Measurements from ENCODE around the gene ARAP2. TPM values are rescaled to one million over a fixed set of nuclear protein-coding genes. Genes with fewer than 3 reads are reported as not detected.

The ARAP2 gene
- total and polyA plus RNA-seq, 9 of the 15 experiments (the other 6 are each of a cell fraction or from before 2014, with no cell fraction given): 0.03 to 0.35 (median 0.11) TPM; not detected in 4

GRCh38 chr4:36024901-36025660, 219.2 kb downstream of the ARAP2 start:
- Histone ChIP-seq H3K9ac (ENCODE audit: insufficient read depth in 1 of 2, low read depth in 2 of 2, low read length in 2 of 2) (no peak overlapping the region), H3K36me3 (ENCODE audit: control insufficient read depth, insufficient read depth, low read length) (no peaks in the 10 kb centered on the region), H3K4me2 (ENCODE audit: insufficient read depth, low read length) (no peak overlapping the region), H3K4me3 (no peak overlapping the region), H3K9me3 (replicated peaks; ENCODE audit: control insufficient read depth, insufficient read depth, low read depth, low read length) (no peaks in the 10 kb centered on the region), H2AFZ (ENCODE audit: low read depth, low read length) (no peak overlapping the region), H3K27me3 (ENCODE audit: control insufficient read depth in 2 of 2, insufficient read depth in 2 of 2, low read length in 2 of 2) (no peaks in the 10 kb centered on the region), H3K9me1 (ENCODE audit: control insufficient read depth, insufficient read depth, low read length) (no peaks in the 10 kb centered on the region), H3K4me1 (replicated peaks in 1 of 2; ENCODE audit: control insufficient read depth in 2 of 2, insufficient read depth in 2 of 2, low read length in 2 of 2) (no peaks in the 10 kb centered on the region), H3K79me2 (ENCODE audit: control insufficient read depth, insufficient read depth, low read length) (no peaks in the 10 kb centered on the region), H4K20me1 (replicated peaks; ENCODE audit: control insufficient read depth, insufficient read depth, low read length) (no peaks in the 10 kb centered on the region), H3K27ac (ENCODE audit: extremely low read depth, low read depth, low read length) (no peak overlapping the region)
- intact Hi-C loops (cut with micrococcal nuclease): no loop called here
- in situ Hi-C loops (cut with MboI): no loop called here
- DNase-seq (ENCODE audit: extremely low read depth in 1 of 4, low spot score in 3 of 4): no peak
- CTCF ChIA-PET (ENCODE audit: low intra/inter-chr PET ratio): no interaction called here
- 0% methylated on average over 6 of the region's 6 CpGs for WGBS (ENCODE audit: insufficient coverage, low coverage, missing lambda C conversion rate)
- POLR2A ChIA-PET: no interaction called here
- FAIRE-seq: no peak
- TF ChIP-seq ZNF384 (IDR thresholded peaks at IDR 0.05; ENCODE audit: low read depth, low read length) (no peak), MAZ (CRISPR knock-in tag; conservative IDR thresholded peaks at IDR 0.05 in 1 of 2, IDR thresholded peaks at IDR 0.05 in 1 of 2) (no peak), SIN3B (IDR thresholded peaks at IDR 0.05; ENCODE audit: low read depth) (no peak), ZNF75A (CRISPR knock-in tag; IDR thresholded peaks at IDR 0.05) (no peak), ZNF561 (CRISPR knock-in tag; conservative IDR thresholded peaks at IDR 0.05) (no peak), PTTG1 (tag; IDR thresholded peaks at IDR 0.05; ENCODE audit: low read depth) (no peak), ZNF766 (CRISPR knock-in tag; conservative IDR thresholded peaks at IDR 0.05) (no peak), RBM39 (optimal IDR thresholded peaks at IDR 0.05; ENCODE audit: low read depth, low read length) (no peak), PHF20 (IDR thresholded peaks at IDR 0.05; ENCODE audit: partially characterized antibody) (no peak), CREM (IDR thresholded peaks at IDR 0.05; ENCODE audit: low read depth) (no peak)
- TF ChIP-seq, protein P1, sequence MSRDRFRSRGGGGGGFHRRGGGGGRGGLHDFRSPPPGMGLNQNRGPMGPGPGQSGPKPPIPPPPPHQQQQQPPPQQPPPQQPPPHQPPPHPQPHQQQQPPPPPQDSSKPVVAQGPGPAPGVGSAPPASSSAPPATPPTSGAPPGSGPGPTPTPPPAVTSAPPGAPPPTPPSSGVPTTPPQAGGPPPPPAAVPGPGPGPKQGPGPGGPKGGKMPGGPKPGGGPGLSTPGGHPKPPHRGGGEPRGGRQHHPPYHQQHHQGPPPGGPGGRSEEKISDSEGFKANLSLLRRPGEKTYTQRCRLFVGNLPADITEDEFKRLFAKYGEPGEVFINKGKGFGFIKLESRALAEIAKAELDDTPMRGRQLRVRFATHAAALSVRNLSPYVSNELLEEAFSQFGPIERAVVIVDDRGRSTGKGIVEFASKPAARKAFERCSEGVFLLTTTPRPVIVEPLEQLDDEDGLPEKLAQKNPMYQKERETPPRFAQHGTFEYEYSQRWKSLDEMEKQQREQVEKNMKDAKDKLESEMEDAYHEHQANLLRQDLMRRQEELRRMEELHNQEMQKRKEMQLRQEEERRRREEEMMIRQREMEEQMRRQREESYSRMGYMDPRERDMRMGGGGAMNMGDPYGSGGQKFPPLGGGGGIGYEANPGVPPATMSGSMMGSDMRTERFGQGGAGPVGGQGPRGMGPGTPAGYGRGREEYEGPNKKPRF (IDR thresholded peaks at IDR 0.05; ENCODE audit: low read depth, low read length): no peak
- TF ChIP-seq, protein P2, sequence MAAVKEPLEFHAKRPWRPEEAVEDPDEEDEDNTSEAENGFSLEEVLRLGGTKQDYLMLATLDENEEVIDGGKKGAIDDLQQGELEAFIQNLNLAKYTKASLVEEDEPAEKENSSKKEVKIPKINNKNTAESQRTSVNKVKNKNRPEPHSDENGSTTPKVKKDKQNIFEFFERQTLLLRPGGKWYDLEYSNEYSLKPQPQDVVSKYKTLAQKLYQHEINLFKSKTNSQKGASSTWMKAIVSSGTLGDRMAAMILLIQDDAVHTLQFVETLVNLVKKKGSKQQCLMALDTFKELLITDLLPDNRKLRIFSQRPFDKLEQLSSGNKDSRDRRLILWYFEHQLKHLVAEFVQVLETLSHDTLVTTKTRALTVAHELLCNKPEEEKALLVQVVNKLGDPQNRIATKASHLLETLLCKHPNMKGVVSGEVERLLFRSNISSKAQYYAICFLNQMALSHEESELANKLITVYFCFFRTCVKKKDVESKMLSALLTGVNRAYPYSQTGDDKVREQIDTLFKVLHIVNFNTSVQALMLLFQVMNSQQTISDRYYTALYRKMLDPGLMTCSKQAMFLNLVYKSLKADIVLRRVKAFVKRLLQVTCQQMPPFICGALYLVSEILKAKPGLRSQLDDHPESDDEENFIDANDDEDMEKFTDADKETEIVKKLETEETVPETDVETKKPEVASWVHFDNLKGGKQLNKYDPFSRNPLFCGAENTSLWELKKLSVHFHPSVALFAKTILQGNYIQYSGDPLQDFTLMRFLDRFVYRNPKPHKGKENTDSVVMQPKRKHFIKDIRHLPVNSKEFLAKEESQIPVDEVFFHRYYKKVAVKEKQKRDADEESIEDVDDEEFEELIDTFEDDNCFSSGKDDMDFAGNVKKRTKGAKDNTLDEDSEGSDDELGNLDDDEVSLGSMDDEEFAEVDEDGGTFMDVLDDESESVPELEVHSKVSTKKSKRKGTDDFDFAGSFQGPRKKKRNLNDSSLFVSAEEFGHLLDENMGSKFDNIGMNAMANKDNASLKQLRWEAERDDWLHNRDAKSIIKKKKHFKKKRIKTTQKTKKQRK (IDR thresholded peaks at IDR 0.05; ENCODE audit: borderline replicate concordance, low read depth, low read length): no peak
- TF ChIP-seq, protein P3, sequence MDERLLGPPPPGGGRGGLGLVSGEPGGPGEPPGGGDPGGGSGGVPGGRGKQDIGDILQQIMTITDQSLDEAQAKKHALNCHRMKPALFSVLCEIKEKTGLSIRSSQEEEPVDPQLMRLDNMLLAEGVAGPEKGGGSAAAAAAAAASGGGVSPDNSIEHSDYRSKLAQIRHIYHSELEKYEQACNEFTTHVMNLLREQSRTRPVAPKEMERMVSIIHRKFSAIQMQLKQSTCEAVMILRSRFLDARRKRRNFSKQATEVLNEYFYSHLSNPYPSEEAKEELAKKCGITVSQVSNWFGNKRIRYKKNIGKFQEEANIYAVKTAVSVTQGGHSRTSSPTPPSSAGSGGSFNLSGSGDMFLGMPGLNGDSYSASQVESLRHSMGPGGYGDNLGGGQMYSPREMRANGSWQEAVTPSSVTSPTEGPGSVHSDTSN (CRISPR knock-in tag; IDR thresholded peaks at IDR 0.05; ENCODE audit: low read depth): no peak
- TF ChIP-seq, protein P3 (tag; conservative IDR thresholded peaks at IDR 0.05; ENCODE audit: low read depth): no peak
- no TSS peak for BruUV-seq (replicated peaks)
- no peak for ATAC-seq
